Endothelial cell of umbilical vein (primary cell): ENCODE results near the gene S1PR5. TPM values are rescaled to one million over a fixed set of nuclear protein-coding genes. Genes with fewer than 3 reads are reported as not detected.

Source experiments
- BruUV-seq: library from RNA; stranded (reverse); fragments of 400-500 nt; replicated peaks from 2 replicates; lab custom pipeline; 2021; lab: Mats Ljungman, UMichigan
- CTCF ChIA-PET: fragments of 300-600, 350-600 bp; sonication (Branson Sonifier 250); formaldehyde crosslinking; loops from one replicate; lab custom pipeline; 2021; ENCODE audit warnings: antibody characterized with exemption, inconsistent platforms; lab: Charles Lee
- POLR2A ChIA-PET: fragments of 300-600, 350-600 bp; sonication (Branson Sonifier 250); formaldehyde crosslinking; loops from one replicate; lab custom pipeline; 2021; ENCODE audit warnings: antibody characterized with exemption, inconsistent platforms; lab: Charles Lee
- DNase-seq: peaks from one replicate; pipeline ENCODE4 v3.0.0-alpha.2; 2011; ENCODE audit warnings: low read depth, low spot score
- FAIRE-seq: peaks from 2 replicates; lab custom pipeline; 2011; peaks lifted over from hg19 to GRCh38; lab: Jason Lieb, UNC
- H2AFZ ChIP-seq: 2 replicates; pipeline ENCODE4 v1.6.0; 2012; ENCODE audit warnings: low read depth, low read length, control low read depth, inconsistent platforms
- H3K27ac ChIP-seq: 2 replicates; pipeline ENCODE4 v1.5.1; 2011; ENCODE audit warnings: low read depth, mild to moderate bottlenecking, control low read depth, low read length, moderate library complexity; ENCODE audit not compliant: insufficient read depth
- H3K27me3 ChIP-seq, 2 experiments: 2 replicates each; pipeline versions ENCODE4 v1.6.0 to v1.6.1; 2011; ENCODE audit warnings: low read length in 2 of 2, mixed read lengths in 1 of 2; ENCODE audit not compliant: control insufficient read depth in 2 of 2, insufficient read depth in 2 of 2
- H3K36me3 ChIP-seq, 2 experiments: 2 replicates in 1 of 2; 3 replicates in 1 of 2; pipeline ENCODE4 v1.5.1; 2011; ENCODE audit warnings: low read length in 2 of 2, mild to moderate bottlenecking in 1 of 2, moderate library complexity in 1 of 2; ENCODE audit not compliant: control insufficient read depth in 2 of 2, insufficient read depth in 2 of 2; ENCODE audit errors: extremely low read depth in 1 of 2
- H3K4me1 ChIP-seq: 3 replicates; pipeline ENCODE4 v1.5.1; 2011; ENCODE audit warnings: mild to moderate bottlenecking, low read length; ENCODE audit not compliant: control insufficient read depth, insufficient read depth; ENCODE audit errors: extremely low read depth
- H3K4me2 ChIP-seq: 2 replicates; pipeline ENCODE4 v1.6.1; 2011; ENCODE audit warnings: low read length, control low read depth, mixed read lengths; ENCODE audit not compliant: insufficient read depth
- H3K4me3 ChIP-seq, 3 experiments: fragments of 200-600 bp in 1 of 3; sonication (generic), shearing (Covaris generic) in 1 of 3; replicated peaks in 1 of 3; 2 replicates each; pipeline ENCODE4 v1.5.1; 2011 to 2016; ENCODE audit warnings: control low read depth in 3 of 3, low read length in 3 of 3, mild to moderate bottlenecking in 2 of 3, inconsistent platforms in 1 of 3, low read depth in 1 of 3, moderate library complexity in 1 of 3; ENCODE audit not compliant: insufficient read depth in 1 of 3
- H3K79me2 ChIP-seq: 2 replicates; pipeline ENCODE4 v1.6.0; 2012; ENCODE audit warnings: low read length, inconsistent platforms; ENCODE audit not compliant: control insufficient read depth, insufficient read depth
- H3K9ac ChIP-seq: replicated peaks from 2 replicates; pipeline ENCODE3; 2011; ENCODE audit warnings: low read length, control low read depth; ENCODE audit not compliant: insufficient read depth; ENCODE audit errors: extremely low read depth
- H3K9me1 ChIP-seq: replicated peaks from 3 replicates; pipeline ENCODE4 v1.6.0; 2011; ENCODE audit warnings: mild to moderate bottlenecking, low read length; ENCODE audit not compliant: control insufficient read depth, insufficient read depth; ENCODE audit errors: extremely low read depth
- H3K9me3 ChIP-seq: replicated peaks from 2 replicates; pipeline ENCODE4 v1.5.1; 2012; ENCODE audit warnings: low read length, inconsistent platforms; ENCODE audit not compliant: control insufficient read depth, insufficient read depth
- H4K20me1 ChIP-seq: replicated peaks from 2 replicates; pipeline ENCODE3; 2011; ENCODE audit warnings: mild to moderate bottlenecking, low read length; ENCODE audit not compliant: control insufficient read depth, insufficient read depth; ENCODE audit errors: extremely low read depth
- CTCF ChIP-seq, 2 donors: IDR thresholded peaks; 1 replicate in 1 of 2; 2 replicates in 1 of 2; pipeline ENCODE4 v1.5.1; 2011; ENCODE audit warnings: low read length in 2 of 2, mild to moderate bottlenecking in 2 of 2, moderate library complexity in 2 of 2, control low read depth in 1 of 2, inconsistent platforms in 1 of 2, low read depth in 1 of 2; ENCODE audit not compliant: insufficient read depth in 1 of 2; ENCODE audit errors: extremely low read depth in 1 of 2
- FOS ChIP-seq: IDR thresholded peaks from 2 replicates; pipeline ENCODE4 v1.6.1; 2011; ENCODE audit warnings: mild to moderate bottlenecking, low read length, moderate library complexity, borderline replicate concordance; ENCODE audit not compliant: insufficient read depth
- GATA2 ChIP-seq: IDR thresholded peaks from 2 replicates; pipeline ENCODE4 v1.7.0; 2011; ENCODE audit warnings: low read depth, mild to moderate bottlenecking, moderate library complexity, mixed read lengths, low read length; ENCODE audit not compliant: insufficient read length, insufficient read depth
- MYC ChIP-seq: IDR thresholded peaks from one replicate; pipeline ENCODE4 v1.6.1; 2011; ENCODE audit warnings: mild to moderate bottlenecking, low read depth, low read length
- POLR2A ChIP-seq: IDR thresholded peaks from 2 replicates; pipeline ENCODE4 v1.6.1; 2012; ENCODE audit warnings: low read depth, mild to moderate bottlenecking, control low read depth, low read length
- POLR2AphosphoS5 ChIP-seq: IDR thresholded peaks from 2 replicates; pipeline ENCODE4 v1.6.1; 2012; ENCODE audit warnings: low read depth, mild to moderate bottlenecking, control low read depth, low read length, moderate library complexity; ENCODE audit not compliant: insufficient read depth
- dilution Hi-C: fragments of 300-500 bp; cut with MboI; formaldehyde crosslinking; loops from one replicate; pipeline ENCODE4 v1.15.0; 2019; ENCODE audit warnings: low sequenced_read_pairs; ENCODE audit not compliant: extremely low pct_ligation_motif_present
- intact Hi-C: fragments of 100-400 bp; cut with micrococcal nuclease; formaldehyde crosslinking; loops from one replicate; pipeline ENCODE4 v1.10.0; 2022
- polyA plus RNA-seq, 4 experiments: library from polyadenylated mRNA; depleted of rRNA in 3 of 4; stranded (reverse) in 3 of 4; unstranded in 1 of 4; fragments of >200 nt; gene quantifications; 2 replicates each; pipeline versions ENCODE4 v1.2.1 to v1.2.3, GENCODE V29; 2011 to 2012; ENCODE audit warnings: missing spikeins in 1 of 4
- total RNA-seq: library from RNA; stranded (reverse); gene quantifications from 2 replicates; pipeline ENCODE4 v1.2.3, GENCODE V29; 2021
- TF ChIP-seq, protein P1 (sequence below): IDR thresholded peaks from 2 replicates; pipeline ENCODE4 v1.6.1; 2011; ENCODE audit not compliant: insufficient read depth, insufficient read length

The S1PR5 gene
- total and polyA plus RNA-seq, 2 donors (not counting 3 experiments of a cell fraction or from before 2014, with no cell fraction given), result not detected

- DNase-seq (no peak), FAIRE-seq (peak; percentile 67)
- Histone ChIP-seq H3K9me3 (no peaks in the 10 kb centered on the region), H3K27me3 (no peaks in the 10 kb centered on the region), H3K4me2 (no peak overlapping the region), H3K36me3 (peaks cover 7 to 46% of the 10 kb centered on the region in 2 experiments), H4K20me1 (no peaks in the 10 kb centered on the region), H3K4me3 (no peak overlapping the region), H3K4me1 (no peaks in the 10 kb centered on the region), H3K9me1 (no peaks in the 10 kb centered on the region), H3K9ac (no peak overlapping the region), H3K79me2 (no peaks in the 10 kb centered on the region), H3K27ac (no peak overlapping the region), H2AFZ (no peak overlapping the region)
- BruUV-seq, result no TSS peak
- TF ChIP-seq, protein P1, sequence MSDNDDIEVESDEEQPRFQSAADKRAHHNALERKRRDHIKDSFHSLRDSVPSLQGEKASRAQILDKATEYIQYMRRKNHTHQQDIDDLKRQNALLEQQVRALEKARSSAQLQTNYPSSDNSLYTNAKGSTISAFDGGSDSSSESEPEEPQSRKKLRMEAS, result no peak
- no peak for TF ChIP-seq POLR2AphosphoS5
- TF ChIP-seq CTCF (IDR thresholded peaks at IDR 0.05; ENCODE audit: extremely low read depth in 1 of 2, insufficient read depth in 1 of 2, low read depth in 1 of 2, low read length in 2 of 2), result no peak
- TF ChIP-seq MYC, result no peak
- no peak for TF ChIP-seq GATA2
- TF ChIP-seq POLR2A, result no peak
- no peak for TF ChIP-seq FOS
- POLR2A ChIA-PET, result interaction anchor here (0.5 kb wide), 1 partner anchor 333 kb away, joined by 4 read pairs; no protein-coding TSS in a partner anchor
- CTCF ChIA-PET, result interaction anchor here (0.9 to 2.4 kb wide), 6 partner anchors 11 to 73 kb away, joined by 3 to 8 read pairs (median 5); partner anchors contain the start of gene S1PR5
- dilution Hi-C loops, result no loop called here
- intact Hi-C loops, result no loop called here
Measured at GRCh38 chr19:10552510-10553053, 35.3 kb upstream of the S1PR5 start.
